GM18498 (cell line): Measurements from ENCODE around the gene NBPF19.
"Not testable (repeated sequence)": the region's sequence is repeated elsewhere in the genome, so short reads cannot be mapped to it uniquely, and the experiment has no call there.

Experiments
- ATAC-seq: cut with Tn5 transposase; IDR thresholded peaks from one replicate; pipeline ENCODE4 v1.9.1; 2021; ENCODE audit warnings: mild to moderate bottlenecking, moderate library complexity; ENCODE audit not compliant: unreplicated experiment

The NBPF19 gene

GRCh38 chr1:149474745-149475144, at the start of gene NBPF19:
TSS of gene NBPF19 (plus strand) at chr1:149475045. CDS start at chr1:149475933, 888 bp downstream.
- not testable (repeated sequence) for ATAC-seq

- ATAC-seq: not testable (repeated sequence)
These were observed 46.5 kb upstream of the NBPF19 start for GRCh38 chr1:149428317-149428716.

GRCh38 chr1:149445451-149445850, 29.4 kb upstream of the NBPF19 start:
- not testable (repeated sequence) for ATAC-seq

GRCh38 chr1:149452196-149452595, 22.6 kb upstream of the NBPF19 start:
- ATAC-seq: not testable (repeated sequence)

GRCh38 chr1:149452652-149453051, 22.2 kb upstream of the NBPF19 start:
- ATAC-seq: not testable (repeated sequence)

- not testable (repeated sequence) for ATAC-seq
These were observed 83.5 kb downstream of the NBPF19 start for GRCh38 chr1:149558350-149558825.

GRCh38 chr1:149561806-149562205, 87.0 kb downstream of the NBPF19 start:
- not testable (repeated sequence) for ATAC-seq

- not testable (repeated sequence) for ATAC-seq
These were observed 90.6 kb downstream of the NBPF19 start for GRCh38 chr1:149565485-149565884.

GRCh38 chr1:149572763-149573162, 97.9 kb downstream of the NBPF19 start:
- ATAC-seq: not testable (repeated sequence)

- ATAC-seq: not testable (repeated sequence)
These were observed 110.7 kb downstream of the NBPF19 start for GRCh38 chr1:149585592-149585991.
